ENCODE results near the gene VTI1A. TPM values are rescaled to one million over a fixed set of nuclear protein-coding genes. Genes with fewer than 3 reads are reported as not detected.

Gene VTI1A
- total RNA-seq, 3 donors from 2014 or later: 53.7 to 65.6 (median 59.2) TPM

DNA sequence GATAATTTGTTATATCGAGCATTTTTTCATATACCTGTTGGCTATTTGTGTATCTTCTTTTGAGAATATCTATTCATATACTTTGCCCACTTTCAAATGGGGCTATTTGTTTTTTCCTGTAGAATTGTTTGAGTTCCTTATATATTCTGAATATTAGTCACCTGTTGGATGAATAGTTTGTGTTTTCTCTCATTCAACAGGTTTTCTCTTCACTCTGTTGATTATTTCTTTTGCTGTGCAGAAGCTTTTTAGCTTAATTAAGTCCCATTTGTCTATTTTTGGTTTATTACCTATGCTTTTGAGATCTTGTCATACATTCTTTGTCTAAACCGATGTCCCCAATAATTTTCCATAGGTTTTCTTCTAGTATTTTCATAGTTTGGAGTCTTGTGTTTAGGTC is 65.3 kb downstream of the VTI1A start:
- intact Hi-C loops (cut with DNase I; ENCODE audit: low total_unique reads): loop anchor here (5.0 kb wide), 1 partner anchor 760 kb away; no protein-coding TSS in a partner anchor
- no peaks in the 10 kb centered on the region for H3K36me3 ChIP-seq
- DNase-seq (ENCODE audit: low spot score in 2 of 2): no peak
- H3K4me3 ChIP-seq: no peak overlapping the region
- TF ChIP-seq POLR2AphosphoS5 (IDR thresholded peaks at IDR 0.05) (no peak), POLR2A (IDR thresholded peaks at IDR 0.05) (no peak)
- TF ChIP-seq, protein P1, sequence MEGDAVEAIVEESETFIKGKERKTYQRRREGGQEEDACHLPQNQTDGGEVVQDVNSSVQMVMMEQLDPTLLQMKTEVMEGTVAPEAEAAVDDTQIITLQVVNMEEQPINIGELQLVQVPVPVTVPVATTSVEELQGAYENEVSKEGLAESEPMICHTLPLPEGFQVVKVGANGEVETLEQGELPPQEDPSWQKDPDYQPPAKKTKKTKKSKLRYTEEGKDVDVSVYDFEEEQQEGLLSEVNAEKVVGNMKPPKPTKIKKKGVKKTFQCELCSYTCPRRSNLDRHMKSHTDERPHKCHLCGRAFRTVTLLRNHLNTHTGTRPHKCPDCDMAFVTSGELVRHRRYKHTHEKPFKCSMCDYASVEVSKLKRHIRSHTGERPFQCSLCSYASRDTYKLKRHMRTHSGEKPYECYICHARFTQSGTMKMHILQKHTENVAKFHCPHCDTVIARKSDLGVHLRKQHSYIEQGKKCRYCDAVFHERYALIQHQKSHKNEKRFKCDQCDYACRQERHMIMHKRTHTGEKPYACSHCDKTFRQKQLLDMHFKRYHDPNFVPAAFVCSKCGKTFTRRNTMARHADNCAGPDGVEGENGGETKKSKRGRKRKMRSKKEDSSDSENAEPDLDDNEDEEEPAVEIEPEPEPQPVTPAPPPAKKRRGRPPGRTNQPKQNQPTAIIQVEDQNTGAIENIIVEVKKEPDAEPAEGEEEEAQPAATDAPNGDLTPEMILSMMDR (IDR thresholded peaks at IDR 0.05): no peak
- no peak overlapping the region for H3K27ac ChIP-seq
- no peaks in the 10 kb centered on the region for H3K4me1 ChIP-seq
- H3K9me3 ChIP-seq: no peaks in the 10 kb centered on the region
- H3K27me3 ChIP-seq: no peaks in the 10 kb centered on the region

DNA sequence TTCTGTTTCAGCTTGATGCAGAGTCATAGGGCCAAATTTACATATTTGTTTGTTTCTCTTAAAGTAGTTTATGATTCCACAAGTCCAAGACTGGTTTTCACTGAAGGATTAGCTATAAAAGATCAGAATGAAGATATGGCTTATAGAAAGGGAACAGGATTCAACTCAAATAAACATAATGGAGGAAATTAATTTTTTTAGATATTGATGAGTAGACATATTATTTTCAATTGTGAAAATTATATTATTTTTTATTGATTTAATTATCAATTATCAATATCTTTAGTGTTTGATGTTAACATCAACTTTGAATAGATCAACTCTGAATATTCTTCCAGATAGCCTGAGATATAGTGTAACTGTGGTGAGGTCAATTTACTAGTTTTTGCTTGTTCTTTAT is 68.1 kb downstream of the VTI1A start:
- no peak overlapping the region for H3K27ac ChIP-seq
- no peaks in the 10 kb centered on the region for H3K36me3 ChIP-seq
- no peak overlapping the region for H3K4me3 ChIP-seq
- DNase-seq (ENCODE audit: low spot score in 2 of 2): no peak
- H3K4me1 ChIP-seq: no peaks in the 10 kb centered on the region
- H3K27me3 ChIP-seq: no peaks in the 10 kb centered on the region
- intact Hi-C loops (cut with DNase I; ENCODE audit: low total_unique reads): no loop called here
- no peak for TF ChIP-seq POLR2AphosphoS5 (IDR thresholded peaks at IDR 0.05)
- TF ChIP-seq, protein P1 (IDR thresholded peaks at IDR 0.05): no peak
- TF ChIP-seq POLR2A (IDR thresholded peaks at IDR 0.05): no peak
- H3K9me3 ChIP-seq: no peaks in the 10 kb centered on the region

DNA sequence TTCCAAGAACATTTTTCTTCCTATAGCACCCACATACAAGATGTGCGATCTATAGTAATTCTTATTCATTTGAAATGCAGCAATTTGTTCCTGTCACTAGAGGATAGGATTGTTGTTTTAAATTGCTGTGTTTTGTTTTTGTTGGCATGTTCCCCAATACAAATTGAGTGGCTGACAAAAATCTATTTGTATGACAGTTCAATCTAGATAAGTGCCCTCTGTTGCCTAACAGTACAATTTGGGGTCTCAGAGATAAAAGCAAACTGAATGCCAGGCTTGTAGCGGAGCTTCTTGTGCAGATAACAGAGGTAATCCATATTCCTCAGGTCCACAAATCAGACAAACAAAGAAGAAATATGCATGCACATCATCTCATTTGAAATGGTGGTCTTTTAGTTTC is 68.8 kb downstream of the VTI1A start:
- H3K4me3 ChIP-seq: no peak overlapping the region
- DNase-seq (ENCODE audit: low spot score in 2 of 2): no peak
- no peak for TF ChIP-seq POLR2AphosphoS5 (IDR thresholded peaks at IDR 0.05)
- TF ChIP-seq POLR2A (IDR thresholded peaks at IDR 0.05): no peak
- TF ChIP-seq, protein P1 (IDR thresholded peaks at IDR 0.05): no peak
- H3K36me3 ChIP-seq: no peaks in the 10 kb centered on the region
- intact Hi-C loops (cut with DNase I; ENCODE audit: low total_unique reads): no loop called here
- H3K27ac ChIP-seq: no peak overlapping the region
- H3K4me1 ChIP-seq: no peaks in the 10 kb centered on the region
- no peaks in the 10 kb centered on the region for H3K9me3 ChIP-seq
- no peaks in the 10 kb centered on the region for H3K27me3 ChIP-seq

DNA sequence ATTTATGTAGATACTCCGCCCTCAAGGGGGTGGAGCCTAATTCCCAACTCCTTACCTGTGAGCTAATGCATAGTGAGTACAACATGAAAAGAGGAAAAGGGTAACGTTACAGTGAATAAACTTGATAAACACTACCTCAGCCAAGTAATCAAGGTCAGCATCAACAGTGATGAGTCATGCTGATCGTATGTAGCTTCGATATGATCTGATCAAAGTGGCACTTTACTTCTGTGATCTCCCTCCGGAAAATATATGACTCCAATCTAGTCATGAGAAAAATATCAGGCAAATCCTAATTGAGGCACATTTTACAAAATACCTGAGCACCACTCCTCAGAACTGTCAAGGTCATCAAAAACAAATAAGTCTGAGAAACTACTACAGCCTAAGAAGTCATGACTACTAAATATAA is 70.4 kb downstream of the VTI1A start:
- no peak overlapping the region for H3K4me3 ChIP-seq
- no peak overlapping the region for H3K27ac ChIP-seq
- intact Hi-C loops (cut with DNase I; ENCODE audit: low total_unique reads): no loop called here
- TF ChIP-seq, protein P1 (IDR thresholded peaks at IDR 0.05): no peak
- TF ChIP-seq POLR2AphosphoS5 (IDR thresholded peaks at IDR 0.05) (no peak), POLR2A (IDR thresholded peaks at IDR 0.05) (no peak)
- H3K4me1 ChIP-seq: no peaks in the 10 kb centered on the region
- no peak for DNase-seq (ENCODE audit: low spot score in 2 of 2)
- H3K9me3 ChIP-seq: no peaks in the 10 kb centered on the region
- no peaks in the 10 kb centered on the region for H3K27me3 ChIP-seq
- no peaks in the 10 kb centered on the region for H3K36me3 ChIP-seq

DNA sequence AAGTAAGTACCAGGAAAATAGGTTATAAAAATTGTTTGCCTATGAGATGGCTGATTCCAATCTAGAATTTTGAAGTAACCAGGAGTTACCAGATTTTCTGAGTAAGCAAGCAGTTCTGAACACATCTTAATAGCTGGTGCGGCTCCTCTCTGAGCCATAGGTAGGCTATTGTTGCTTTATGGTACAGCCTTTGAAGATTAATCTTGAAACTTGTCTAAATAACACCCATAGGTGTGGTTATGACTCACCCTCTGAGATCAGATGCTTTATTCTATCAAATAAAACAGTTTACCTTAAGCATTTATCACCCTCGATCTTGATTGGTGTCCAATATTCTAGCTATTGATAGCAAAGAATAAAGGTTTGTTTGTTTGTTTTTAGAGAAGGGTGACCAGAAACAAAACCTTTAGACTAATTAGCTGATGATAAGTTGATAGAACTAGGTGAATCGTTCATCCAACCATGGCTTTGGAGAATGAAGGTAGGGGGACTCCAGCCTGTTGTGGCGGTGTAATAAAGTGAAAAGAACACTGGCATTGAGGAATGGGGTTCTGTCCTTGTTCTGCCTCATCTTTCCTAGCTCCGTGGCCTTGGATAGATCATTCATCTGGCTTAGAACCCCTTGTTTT is 72.2 kb downstream of the VTI1A start:
- Histone ChIP-seq H3K9me3 (no peaks in the 10 kb centered on the region), H3K4me3 (no peak overlapping the region), H3K27ac (no peak overlapping the region), H3K4me1 (no peaks in the 10 kb centered on the region), H3K27me3 (no peaks in the 10 kb centered on the region), H3K36me3 (no peaks in the 10 kb centered on the region)
- no peak for DNase-seq (ENCODE audit: low spot score in 2 of 2)
- no peak for TF ChIP-seq POLR2A (IDR thresholded peaks at IDR 0.05)
- no peak for TF ChIP-seq POLR2AphosphoS5 (IDR thresholded peaks at IDR 0.05)
- TF ChIP-seq, protein P1 (IDR thresholded peaks at IDR 0.05): no peak
- intact Hi-C loops (cut with DNase I; ENCODE audit: low total_unique reads): no loop called here

Data from breast epithelium (tissue), 4 donors.